NCI-H1436 (cell line): ENCODE data around the gene ACVR1B.

ENCODE experiments used
- DNase-seq: peaks from one replicate; lab custom pipeline; 2025; lab: John Stamatoyannopoulos, UW

Gene ACVR1B

GRCh38 chr12:51943346-51943745 lies 8.2 kb upstream of the ACVR1B start:
- DNase-seq, result no peak

GRCh38 chr12:51944608-51945233 lies 6.8 kb upstream of the ACVR1B start:
- DNase-seq, result no peak

GRCh38 chr12:51947246-51947996 lies 4.1 kb upstream of the ACVR1B start:
- DNase-seq, result no peak

- DNase-seq, result no peak
Measured at GRCh38 chr12:51948066-51948465, 3.4 kb upstream of the ACVR1B start.

GRCh38 chr12:51949342-51950030 lies 2.0 kb upstream of the ACVR1B start:
- DNase-seq, result no peak

- DNase-seq, result no peak
Measured at GRCh38 chr12:51950682-51951198, 759 bp upstream of the ACVR1B start.

GRCh38 chr12:51951843-51952722 lies 584 bp downstream of the ACVR1B start:
- DNase-seq, result peak; percentile 44

GRCh38 chr12:51953089-51953488 lies 1.6 kb downstream of the ACVR1B start:
- DNase-seq, result no peak

GRCh38 chr12:51953864-51954263 lies 2.4 kb downstream of the ACVR1B start:
- no peak for DNase-seq

GRCh38 chr12:51954561-51955361 lies 3.3 kb downstream of the ACVR1B start:
- no peak for DNase-seq

GRCh38 chr12:51955702-51956101 lies 4.2 kb downstream of the ACVR1B start:
- DNase-seq, result no peak

GRCh38 chr12:51958542-51958941 lies 7.0 kb downstream of the ACVR1B start:
- no peak for DNase-seq

GRCh38 chr12:51959211-51959610 lies 7.7 kb downstream of the ACVR1B start:
- DNase-seq, result no peak

GRCh38 chr12:51959921-51960320 lies 8.4 kb downstream of the ACVR1B start:
- no peak for DNase-seq

GRCh38 chr12:51960488-51960887 lies 9.0 kb downstream of the ACVR1B start:
- DNase-seq, result no peak

- no peak for DNase-seq
Measured at GRCh38 chr12:51960890-51961289, 9.4 kb downstream of the ACVR1B start.

GRCh38 chr12:51961834-51962233 lies 10.3 kb downstream of the ACVR1B start:
- DNase-seq, result no peak

- DNase-seq, result no peak
Measured at GRCh38 chr12:51962737-51963136, 11.2 kb downstream of the ACVR1B start.

GRCh38 chr12:51963477-51963876 lies 12.0 kb downstream of the ACVR1B start:
- no peak for DNase-seq

- DNase-seq, result no peak
Measured at GRCh38 chr12:51969643-51970042, 18.1 kb downstream of the ACVR1B start.
